Brain microvascular endothelial cell (primary cell): ENCODE measurements around the gene SEMA6A.

Experiments used
- DNase-seq: peaks from one replicate; pipeline ENCODE4 v3.0.0-alpha.2; 2020
- H3K27ac ChIP-seq: fragments of 250-450 bp; sonication (Bioruptor Pico); 2 replicates; pipeline ENCODE4 v1.5.1; 2020; ENCODE audit warnings: mild to moderate bottlenecking, moderate library complexity
- H3K27me3 ChIP-seq: fragments of 250-450 bp; sonication (Bioruptor Pico); replicated peaks from 2 replicates; pipeline ENCODE4 v1.5.1; 2020; ENCODE audit warnings: mild to moderate bottlenecking
- H3K36me3 ChIP-seq: fragments of 250-450 bp; sonication (Bioruptor Pico); replicated peaks from 2 replicates; pipeline ENCODE4 v1.5.1; 2020; ENCODE audit warnings: mild to moderate bottlenecking
- H3K4me3 ChIP-seq: 2 replicates; pipeline ENCODE4 v1.5.1; 2011; ENCODE audit warnings: low read depth, mild to moderate bottlenecking, control low read depth, low read length, moderate library complexity
- in situ Hi-C: cut with HindIII; loops from 2 replicates; pipeline ENCODE4 v1.10.0; 2017; ENCODE audit warnings: low sequenced_read_pairs, low pct_ligation_motif_present
- TF ChIP-seq, protein P1 (sequence below): IDR thresholded peaks from 2 replicates; pipeline ENCODE4 v1.5.1; 2011; ENCODE audit warnings: low read depth, mild to moderate bottlenecking, moderate library complexity, low read length, control low read depth, inconsistent platforms; ENCODE audit errors: missing control alignments

SEMA6A gene

DNA sequence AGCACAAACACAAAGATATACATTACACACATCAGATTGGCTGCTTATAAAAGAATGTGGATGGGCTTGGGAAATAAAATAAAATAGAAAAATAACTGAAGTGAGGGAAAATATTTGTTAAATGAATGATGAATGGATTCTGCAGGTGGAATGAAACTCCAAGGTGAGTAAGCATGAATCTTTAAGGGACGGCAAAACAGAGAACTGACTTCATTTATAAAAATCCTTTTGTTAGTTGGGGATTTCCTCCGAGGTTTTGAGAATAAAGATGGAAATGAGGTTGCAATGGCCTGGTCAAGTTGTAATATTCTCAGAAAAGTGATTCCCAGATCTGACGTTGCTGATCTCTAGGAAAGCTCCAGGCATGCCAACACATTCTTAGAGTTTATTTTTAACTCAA lies 20.9 kb upstream of the SEMA6A start:
- Histone ChIP-seq H3K27me3 (no peaks in the 10 kb centered on the region), H3K27ac (no peak overlapping the region), H3K4me3 (no peak overlapping the region), H3K36me3 (no peaks in the 10 kb centered on the region)
- DNase-seq, result no peak
- TF ChIP-seq, protein P1, sequence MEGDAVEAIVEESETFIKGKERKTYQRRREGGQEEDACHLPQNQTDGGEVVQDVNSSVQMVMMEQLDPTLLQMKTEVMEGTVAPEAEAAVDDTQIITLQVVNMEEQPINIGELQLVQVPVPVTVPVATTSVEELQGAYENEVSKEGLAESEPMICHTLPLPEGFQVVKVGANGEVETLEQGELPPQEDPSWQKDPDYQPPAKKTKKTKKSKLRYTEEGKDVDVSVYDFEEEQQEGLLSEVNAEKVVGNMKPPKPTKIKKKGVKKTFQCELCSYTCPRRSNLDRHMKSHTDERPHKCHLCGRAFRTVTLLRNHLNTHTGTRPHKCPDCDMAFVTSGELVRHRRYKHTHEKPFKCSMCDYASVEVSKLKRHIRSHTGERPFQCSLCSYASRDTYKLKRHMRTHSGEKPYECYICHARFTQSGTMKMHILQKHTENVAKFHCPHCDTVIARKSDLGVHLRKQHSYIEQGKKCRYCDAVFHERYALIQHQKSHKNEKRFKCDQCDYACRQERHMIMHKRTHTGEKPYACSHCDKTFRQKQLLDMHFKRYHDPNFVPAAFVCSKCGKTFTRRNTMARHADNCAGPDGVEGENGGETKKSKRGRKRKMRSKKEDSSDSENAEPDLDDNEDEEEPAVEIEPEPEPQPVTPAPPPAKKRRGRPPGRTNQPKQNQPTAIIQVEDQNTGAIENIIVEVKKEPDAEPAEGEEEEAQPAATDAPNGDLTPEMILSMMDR, result no peak
- in situ Hi-C loops, result no loop called here

DNA sequence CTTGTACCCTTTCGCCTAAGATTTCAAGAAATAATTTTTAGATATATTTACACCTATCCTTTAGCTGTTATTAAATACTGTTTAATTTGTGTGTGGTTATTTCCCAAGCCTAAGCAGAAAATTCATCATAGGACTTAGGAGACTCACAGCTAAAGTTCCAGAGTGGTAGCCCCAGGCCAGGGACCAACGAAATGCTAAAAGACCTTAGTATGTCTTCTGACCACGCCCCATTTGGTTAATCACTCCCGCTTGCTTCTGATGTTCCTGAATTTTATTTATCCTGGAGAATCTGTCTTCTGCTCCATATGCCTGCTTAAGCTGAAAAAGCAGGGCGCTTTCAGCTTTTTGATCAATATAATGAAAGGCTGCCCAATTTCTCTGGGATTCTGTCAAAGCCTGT lies 18.7 kb upstream of the SEMA6A start:
- TF ChIP-seq, protein P1, result no peak
- Histone ChIP-seq H3K36me3 (no peaks in the 10 kb centered on the region), H3K27ac (no peak overlapping the region), H3K4me3 (no peak overlapping the region), H3K27me3 (no peaks in the 10 kb centered on the region)
- in situ Hi-C loops, result no loop called here
- no peak for DNase-seq

- no peak for DNase-seq
- H3K27ac ChIP-seq, result no peak overlapping the region
- TF ChIP-seq, protein P1, result no peak
- in situ Hi-C loops, result no loop called here
- H3K27me3 ChIP-seq, result no peaks in the 10 kb centered on the region
- H3K36me3 ChIP-seq, result no peaks in the 10 kb centered on the region
- H3K4me3 ChIP-seq, result no peak overlapping the region
Observed at GRCh38 chr5:116585227-116585626, 10.6 kb upstream of the SEMA6A start.

DNA sequence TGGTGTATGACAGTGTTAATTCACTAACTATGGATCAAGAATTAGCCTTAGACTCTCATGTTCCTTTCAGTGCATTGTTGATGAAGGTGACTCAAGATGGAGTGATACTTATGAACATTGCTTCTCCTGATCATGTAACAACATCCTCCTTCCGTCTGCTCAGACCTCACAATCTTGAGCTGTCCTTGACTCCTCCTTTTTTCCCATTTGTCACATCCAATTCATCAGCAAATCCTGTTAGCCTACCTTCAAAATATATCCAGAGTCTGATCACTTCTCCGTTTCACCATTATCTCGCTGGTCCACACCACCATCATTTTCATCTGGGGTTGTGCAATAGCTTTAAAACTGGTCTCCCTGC lies 9.2 kb upstream of the SEMA6A start:
- H3K4me3 ChIP-seq, result no peak overlapping the region
- H3K27me3 ChIP-seq, result no peaks in the 10 kb centered on the region
- no peak for DNase-seq
- TF ChIP-seq, protein P1, result no peak
- in situ Hi-C loops, result no loop called here
- H3K36me3 ChIP-seq, result no peaks in the 10 kb centered on the region
- no peak overlapping the region for H3K27ac ChIP-seq

GRCh38 chr5:116583085-116583861 lies 8.7 kb upstream of the SEMA6A start:
- Histone ChIP-seq H3K27me3 (peaks cover under 1% of the 10 kb centered on the region), H3K36me3 (no peaks in the 10 kb centered on the region), H3K27ac (no peak overlapping the region), H3K4me3 (no peak overlapping the region)
- in situ Hi-C loops, result no loop called here
- TF ChIP-seq, protein P1, result no peak
- no peak for DNase-seq

DNA sequence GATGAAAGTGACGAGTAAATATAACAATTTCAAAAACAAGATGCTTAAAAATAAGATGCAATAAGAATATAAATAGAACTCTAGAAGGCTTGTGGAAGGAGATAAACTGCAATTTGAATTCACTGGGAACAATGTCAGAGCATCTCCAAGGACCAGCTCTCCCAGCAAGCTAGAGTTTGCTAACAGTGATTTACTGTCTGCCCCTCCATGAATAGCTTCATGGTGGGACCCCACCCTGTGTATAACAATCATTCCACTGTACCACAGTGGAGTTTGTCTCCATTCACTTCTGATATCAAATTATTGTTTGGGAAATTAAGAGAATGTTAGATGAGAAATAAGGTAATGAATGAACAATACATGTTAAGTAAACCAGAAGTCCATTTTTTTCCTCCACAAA lies 7.3 kb upstream of the SEMA6A start:
- H3K27ac ChIP-seq, result no peak overlapping the region
- H3K36me3 ChIP-seq, result no peaks in the 10 kb centered on the region
- in situ Hi-C loops, result no loop called here
- H3K27me3 ChIP-seq, result peaks cover 5% of the 10 kb centered on the region
- TF ChIP-seq, protein P1, result no peak
- DNase-seq, result no peak
- no peak overlapping the region for H3K4me3 ChIP-seq
